ENCODE data around the gene ADCY5. TPM values are rescaled to one million over a fixed set of nuclear protein-coding genes. Genes with fewer than 3 reads are reported as not detected.

The ADCY5 gene
- total RNA-seq, 2 donors from 2014 or later = 5.6 to 7.8 TPM

DNA sequence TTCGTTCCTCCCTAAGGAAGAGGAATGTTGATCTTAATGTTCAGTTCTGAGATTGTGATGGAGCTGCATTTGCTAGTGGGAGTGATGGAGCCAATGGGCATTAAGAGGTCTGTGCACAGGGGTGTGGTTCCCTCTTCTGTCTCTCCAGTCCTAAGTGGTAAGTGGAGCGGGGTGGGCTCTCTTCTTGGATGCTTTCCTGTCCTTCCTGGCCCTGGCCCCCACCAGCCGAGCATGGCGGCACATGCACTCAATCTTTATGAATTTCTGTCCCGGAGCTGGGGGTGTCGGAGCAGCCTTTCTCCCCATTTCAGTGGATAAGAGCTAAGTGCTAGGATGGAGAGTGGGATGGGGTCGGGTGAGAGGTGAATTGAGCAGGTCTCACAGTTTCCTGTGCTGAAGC lies 37.6 kb upstream of the ADCY5 start:
- H3K9ac ChIP-seq (ENCODE audit: low read depth in 2 of 2, low read length in 2 of 2) = no peak overlapping the region
- H3K4me3 ChIP-seq = no peak overlapping the region
- no peak for DNase-seq
- no peaks in the 10 kb centered on the region for H3K4me1 ChIP-seq
- no peaks in the 10 kb centered on the region for H3K9me3 ChIP-seq
- no peaks in the 10 kb centered on the region for H3K36me3 ChIP-seq
- H3K27ac ChIP-seq = no peak overlapping the region
- intact Hi-C loops (cut with DNase I) = no loop called here
- TF ChIP-seq, protein P1, sequence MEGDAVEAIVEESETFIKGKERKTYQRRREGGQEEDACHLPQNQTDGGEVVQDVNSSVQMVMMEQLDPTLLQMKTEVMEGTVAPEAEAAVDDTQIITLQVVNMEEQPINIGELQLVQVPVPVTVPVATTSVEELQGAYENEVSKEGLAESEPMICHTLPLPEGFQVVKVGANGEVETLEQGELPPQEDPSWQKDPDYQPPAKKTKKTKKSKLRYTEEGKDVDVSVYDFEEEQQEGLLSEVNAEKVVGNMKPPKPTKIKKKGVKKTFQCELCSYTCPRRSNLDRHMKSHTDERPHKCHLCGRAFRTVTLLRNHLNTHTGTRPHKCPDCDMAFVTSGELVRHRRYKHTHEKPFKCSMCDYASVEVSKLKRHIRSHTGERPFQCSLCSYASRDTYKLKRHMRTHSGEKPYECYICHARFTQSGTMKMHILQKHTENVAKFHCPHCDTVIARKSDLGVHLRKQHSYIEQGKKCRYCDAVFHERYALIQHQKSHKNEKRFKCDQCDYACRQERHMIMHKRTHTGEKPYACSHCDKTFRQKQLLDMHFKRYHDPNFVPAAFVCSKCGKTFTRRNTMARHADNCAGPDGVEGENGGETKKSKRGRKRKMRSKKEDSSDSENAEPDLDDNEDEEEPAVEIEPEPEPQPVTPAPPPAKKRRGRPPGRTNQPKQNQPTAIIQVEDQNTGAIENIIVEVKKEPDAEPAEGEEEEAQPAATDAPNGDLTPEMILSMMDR (IDR thresholded peaks at IDR 0.05) = no peak
- H3K27me3 ChIP-seq = no peaks in the 10 kb centered on the region

DNA sequence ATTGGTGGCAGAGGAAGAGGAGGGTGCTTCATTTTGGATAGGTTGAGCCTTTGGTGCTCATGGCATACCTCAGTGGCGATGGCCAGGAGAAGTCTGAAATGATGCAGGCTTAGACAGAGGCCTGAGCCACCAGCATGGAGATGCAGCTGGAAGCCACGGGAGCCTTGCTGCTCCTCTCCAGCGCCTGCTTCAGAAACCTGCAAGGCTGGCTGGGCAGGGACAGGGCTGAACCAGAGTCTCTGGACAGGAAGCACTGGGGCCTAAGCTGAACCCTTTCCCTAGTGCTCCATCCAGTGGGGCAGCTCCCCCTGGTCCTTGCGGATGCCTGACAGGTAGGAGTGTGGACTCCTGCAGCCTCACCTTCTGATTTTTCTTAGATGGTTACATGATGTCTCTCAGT lies 36.7 kb upstream of the ADCY5 start:
- no peak for DNase-seq
- H3K27ac ChIP-seq = no peak overlapping the region
- H3K9me3 ChIP-seq = no peaks in the 10 kb centered on the region
- H3K4me1 ChIP-seq = no peaks in the 10 kb centered on the region
- H3K36me3 ChIP-seq = no peaks in the 10 kb centered on the region
- intact Hi-C loops (cut with DNase I) = no loop called here
- H3K4me3 ChIP-seq = no peak overlapping the region
- H3K9ac ChIP-seq (ENCODE audit: low read depth in 2 of 2, low read length in 2 of 2) = no peak overlapping the region
- TF ChIP-seq, protein P1 (IDR thresholded peaks at IDR 0.05) = no peak
- no peaks in the 10 kb centered on the region for H3K27me3 ChIP-seq

DNA sequence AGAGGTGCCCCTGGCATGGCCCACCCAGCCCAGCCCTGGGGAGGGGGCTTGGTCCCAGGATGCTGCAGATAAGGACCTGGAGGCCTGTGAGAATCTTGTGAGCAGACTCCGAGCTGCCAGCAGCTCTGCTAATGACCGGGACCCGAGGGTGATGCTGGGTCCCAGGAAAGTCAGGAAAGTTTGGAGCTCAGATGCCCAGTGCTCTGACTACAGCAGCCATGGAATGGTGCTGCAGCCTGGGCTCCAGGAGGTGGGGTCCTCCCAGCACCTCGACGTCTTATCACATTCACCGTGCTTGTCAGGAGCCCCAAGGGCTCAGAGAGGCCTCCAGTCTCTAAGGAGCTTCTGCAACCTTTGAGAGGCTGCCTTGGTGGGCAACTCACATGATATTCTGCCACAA lies 34.3 kb upstream of the ADCY5 start:
- Histone ChIP-seq H3K36me3 (no peaks in the 10 kb centered on the region), H3K9me3 (no peaks in the 10 kb centered on the region)
- intact Hi-C loops (cut with DNase I) = no loop called here

DNA sequence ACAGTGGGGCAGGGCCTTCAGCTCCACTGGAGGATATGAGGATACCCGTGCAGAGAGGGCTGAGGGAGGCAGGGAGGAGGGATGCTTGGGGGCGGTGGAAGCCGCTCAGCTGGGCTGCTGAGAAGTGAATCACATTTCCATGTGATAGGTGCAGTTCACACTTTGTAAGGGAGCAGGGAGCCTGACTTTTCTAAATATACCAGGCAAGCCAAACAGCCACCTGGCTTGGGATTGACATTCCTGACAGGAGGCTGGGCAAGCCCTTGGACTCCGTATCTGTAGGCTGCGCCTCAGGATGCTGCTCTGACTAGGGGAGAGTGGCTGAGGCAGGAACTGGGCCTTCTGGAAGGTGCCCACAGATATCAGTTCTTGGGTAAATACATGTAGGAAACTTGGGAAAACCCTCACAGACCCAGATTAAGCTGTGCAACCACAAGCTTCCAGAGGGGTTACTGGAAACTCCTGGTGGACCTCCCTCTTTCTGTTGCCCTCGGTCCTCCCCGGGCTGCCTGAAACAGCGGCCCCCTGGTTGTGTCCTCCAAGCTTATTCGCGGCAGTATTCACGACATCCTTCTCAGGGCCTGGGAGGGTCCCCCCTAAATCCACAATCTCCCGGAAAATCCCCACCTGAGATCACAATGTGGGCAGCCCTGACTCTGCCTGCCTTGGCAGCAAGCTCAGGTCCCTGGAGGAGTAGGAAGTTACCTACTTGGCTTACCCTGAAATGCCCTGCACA lies 33.0 kb upstream of the ADCY5 start:
- Histone ChIP-seq H3K27ac (no peak overlapping the region), H3K36me3 (no peaks in the 10 kb centered on the region), H3K9ac (ENCODE audit: low read depth in 2 of 2, low read length in 2 of 2) (no peak overlapping the region), H3K4me1 (no peaks in the 10 kb centered on the region), H3K9me3 (no peaks in the 10 kb centered on the region), H3K27me3 (no peaks in the 10 kb centered on the region), H3K4me3 (no peak overlapping the region)
- TF ChIP-seq, protein P1 (IDR thresholded peaks at IDR 0.05) = no peak
- intact Hi-C loops (cut with DNase I) = no loop called here
- no peak for DNase-seq

More for the DNA sequence above, 34.3 kb upstream of the ADCY5 start:
- no peak for DNase-seq
- Histone ChIP-seq H3K27ac (no peak overlapping the region), H3K27me3 (no peaks in the 10 kb centered on the region), H3K4me3 (no peak overlapping the region), H3K4me1 (no peaks in the 10 kb centered on the region), H3K9ac (ENCODE audit: low read depth in 2 of 2, low read length in 2 of 2) (no peak overlapping the region)
- TF ChIP-seq, protein P1 (IDR thresholded peaks at IDR 0.05) = no peak

DNA sequence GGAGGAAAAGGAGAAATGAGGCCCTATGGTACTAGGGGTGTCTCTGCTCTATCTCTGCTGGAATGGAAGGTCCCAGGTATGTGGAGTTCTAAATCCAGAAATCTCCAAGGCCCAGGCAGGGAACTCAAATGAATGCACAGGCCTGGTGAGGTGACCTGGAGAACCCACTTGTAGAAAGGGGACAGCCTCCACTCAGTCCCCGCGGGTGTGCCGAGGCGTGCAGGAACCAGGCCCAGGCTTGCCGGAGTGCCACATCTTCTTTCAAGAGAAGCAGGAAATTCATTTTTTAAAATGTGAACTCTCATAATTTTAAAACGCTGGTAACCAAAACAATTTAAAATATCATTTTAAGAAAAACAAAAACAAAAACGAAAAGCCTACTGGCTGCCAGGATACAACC lies 32.2 kb upstream of the ADCY5 start:
- DNase-seq = no peak
- TF ChIP-seq, protein P1 (IDR thresholded peaks at IDR 0.05) = no peak

More for the DNA sequence above, 32.2 kb upstream of the ADCY5 start:
- Histone ChIP-seq H3K4me3 (no peak overlapping the region), H3K27ac (no peak overlapping the region), H3K9ac (ENCODE audit: low read depth in 2 of 2, low read length in 2 of 2) (no peak overlapping the region), H3K9me3 (no peaks in the 10 kb centered on the region), H3K4me1 (no peaks in the 10 kb centered on the region), H3K36me3 (no peaks in the 10 kb centered on the region), H3K27me3 (no peaks in the 10 kb centered on the region)
- intact Hi-C loops (cut with DNase I) = no loop called here
